Left renal pelvis (tissue), 4 donors: ENCODE data around the gene DOCK2. TPM values are rescaled to one million over a fixed set of nuclear protein-coding genes. Genes with fewer than 3 reads are reported as not detected.

Experiments used
- polyA plus RNA-seq, 4 donors: library from polyadenylated mRNA; unstranded; fragments of 120-200 nt; gene quantifications; one replicate each; pipeline ENCODE4 v1.2.1, GENCODE V29; 2013; ENCODE audit not compliant: insufficient read length in 4 of 4

The DOCK2 gene
- polyA plus RNA-seq, 4 donors, result 2.7 to 5.8 (median 3.0) TPM

Other genes starting within 250 kb of the DOCK2 start
- 10 to 100 TPM; 30.3 to 44.1 (median 36.2) TPM for gene SPDL1, start 53.5 kb upstream of the DOCK2 start, polyA plus RNA-seq